K562 (cell line): ENCODE measurements around the gene KIF17. TPM values are rescaled to one million over a fixed set of nuclear protein-coding genes. Genes with fewer than 3 reads are reported as not detected.
A peak's percentile ranks its signal among the peaks of the same experiment; 100 is the strongest.

ENCODE experiments used
- ATAC-seq: fragments of 200-7000 bp; cut with Tn5 transposase; 3 replicates; pipeline ENCODE4 v1.9.1; 2020; ENCODE audit warnings: moderate library complexity
- BruUV-seq: library from RNA; stranded (reverse); fragments of 400-500 nt; replicated peaks from 2 replicates; lab custom pipeline; 2021; lab: Mats Ljungman, UMichigan
- CTCF ChIA-PET: fragments of 300-600 bp; formaldehyde crosslinking; extraction: SDS; loops from one replicate; lab custom pipeline; 2021; ENCODE audit warnings: low intra/inter-chr PET ratio; lab: Yijun Ruan, JAX
- POLR2A ChIA-PET: fragments of 300-600, 350-650 bp; sonication (Branson Sonifier 250); formaldehyde crosslinking; extraction: SDS; loops from one replicate; lab custom pipeline; 2021; ENCODE audit warnings: antibody characterized with exemption, inconsistent platforms; lab: Yijun Ruan, JAX
- DNase-seq, 4 experiments: peaks; one replicate each; pipeline versions ENCODE4 v3.0.0 to v3.0.0-alpha.2; 2011 to 2018; ENCODE audit warnings: low spot score in 3 of 4, mixed read lengths in 3 of 4; ENCODE audit errors: extremely low read depth in 1 of 4
- FAIRE-seq: peaks from 2 replicates; lab custom pipeline; 2011; peaks lifted over from hg19 to GRCh38; lab: Jason Lieb, UNC
- H2AFZ ChIP-seq: 2 replicates; pipeline ENCODE4 v1.6.0; 2011; ENCODE audit warnings: low read depth, low read length, control low read depth, inconsistent platforms
- H3K27ac ChIP-seq: fragments of 200-600 bp; 3 replicates; pipeline ENCODE4 v1.8.0; 2011; ENCODE audit warnings: low read depth, mild to moderate bottlenecking, control low read depth, inconsistent platforms, low read length, moderate library complexity, mixed read lengths; ENCODE audit errors: extremely low read depth
- H3K27me3 ChIP-seq, 2 experiments: fragments of 300-600 bp in 1 of 2; 2 replicates in 1 of 2; 3 replicates in 1 of 2; pipeline versions ENCODE4 v1.6.0 to v1.8.0; 2011; ENCODE audit warnings: inconsistent platforms in 2 of 2, low read length in 2 of 2, mild to moderate bottlenecking in 1 of 2, mixed read lengths in 1 of 2, moderate library complexity in 1 of 2; ENCODE audit not compliant: control insufficient read depth in 2 of 2, insufficient read depth in 2 of 2
- H3K36me3 ChIP-seq: fragments of 300-600 bp; 3 replicates; pipeline ENCODE4 v1.8.0; 2011; ENCODE audit warnings: mild to moderate bottlenecking, low read length, inconsistent platforms; ENCODE audit not compliant: control insufficient read depth, insufficient read depth
- H3K4me1 ChIP-seq, 2 experiments: fragments of 200-600 bp in 1 of 2; replicated peaks in 1 of 2; 2 replicates in 1 of 2; 3 replicates in 1 of 2; pipeline versions ENCODE4 v1.5.1 to v1.8.0; 2011; ENCODE audit warnings: inconsistent platforms in 2 of 2, low read length in 2 of 2, mild to moderate bottlenecking in 1 of 2, mixed read lengths in 1 of 2, moderate library complexity in 1 of 2; ENCODE audit not compliant: control insufficient read depth in 2 of 2, insufficient read depth in 2 of 2
- H3K4me2 ChIP-seq: 2 replicates; pipeline ENCODE4 v1.6.1; 2011; ENCODE audit warnings: low read length, control low read depth, inconsistent platforms, mixed read lengths; ENCODE audit not compliant: insufficient read depth
- H3K4me3 ChIP-seq: fragments of 200-600 bp; sonication (generic), shearing (Covaris generic); 2 replicates; pipeline ENCODE4 v1.5.1; 2016; ENCODE audit warnings: control low read depth, inconsistent platforms
- H3K79me2 ChIP-seq: fragments of 200-600 bp; 3 replicates; pipeline ENCODE4 v1.8.0; 2011; ENCODE audit warnings: low read length, inconsistent platforms; ENCODE audit not compliant: control insufficient read depth, insufficient read depth
- H3K9ac ChIP-seq, 2 experiments: 2 replicates each; pipeline versions ENCODE4 v1.6.0 to v1.6.1; 2011; ENCODE audit warnings: low read depth in 2 of 2, low read length in 2 of 2, control low read depth in 1 of 2, inconsistent platforms in 1 of 2, mild to moderate bottlenecking in 1 of 2, mixed read lengths in 1 of 2; ENCODE audit not compliant: insufficient read depth in 1 of 2
- H3K9me1 ChIP-seq: one replicate; pipeline ENCODE4 v1.6.0; 2011; ENCODE audit warnings: inconsistent platforms, mild to moderate bottlenecking, low read length, moderate library complexity; ENCODE audit not compliant: control insufficient read depth, insufficient read depth
- H3K9me3 ChIP-seq: replicated peaks from 2 replicates; pipeline ENCODE4 v1.5.1; 2011; ENCODE audit warnings: low read depth, low read length, inconsistent platforms; ENCODE audit not compliant: control insufficient read depth, insufficient read depth
- H4K20me1 ChIP-seq: replicated peaks from 2 replicates; pipeline ENCODE4 v1.6.1; 2011; ENCODE audit warnings: low read length, inconsistent platforms, mixed read lengths; ENCODE audit not compliant: control insufficient read depth, insufficient read depth
- CEBPG ChIP-seq, 3 experiments: fragments of 200-800 bp in 1 of 3; sonication (Bioruptor generic) in 1 of 3; sonication (generic) in 1 of 3; formaldehyde crosslinking in 1 of 3; IDR thresholded peaks in 2 of 3; conservative IDR thresholded peaks in 1 of 3; 2 replicates each; pipeline versions ENCODE4 v1.6.1 to v1.8.0; 2016 to 2022; ENCODE audit warnings: missing compliant biosample characterization in 2 of 3, missing genetic modification characterization in 2 of 3, mild to moderate bottlenecking in 1 of 3, missing genetic modification reagents in 1 of 3
- KHSRP ChIP-seq: fragments of 450-650 bp; IDR thresholded peaks from 2 replicates; pipeline ENCODE4 v1.6.1; 2017
- MYNN ChIP-seq, 2 experiments: sonication (generic); formaldehyde crosslinking in 1 of 2; IDR thresholded peaks; 2 replicates each; pipeline versions ENCODE4 v1.5.0 to v1.6.1; 2016 to 2020; ENCODE audit warnings: antibody characterized with exemption in 1 of 2, missing genetic modification reagents in 1 of 2
- NCOA1 ChIP-seq: fragments of 450-650 bp; IDR thresholded peaks from 2 replicates; pipeline ENCODE4 v1.6.1; 2016; ENCODE audit warnings: low read depth
- POLR2G ChIP-seq: fragments of 200-400 bp; formaldehyde crosslinking; IDR thresholded peaks from 2 replicates; pipeline ENCODE4 v1.6.1; 2017; ENCODE audit warnings: low read depth, mild to moderate bottlenecking, antibody characterized with exemption, low read length, moderate library complexity
- ZNF778 ChIP-seq: fragments of 450-650 bp; formaldehyde crosslinking; IDR thresholded peaks from 2 replicates; pipeline ENCODE4 v1.4.0; 2020; ENCODE audit warnings: mild to moderate bottlenecking, moderate library complexity
- WGBS: fragments of 100-300 bp; shearing (Covaris generic); methylation state at CpG from one replicate; pipeline ENCODE4 v1.1.6; 2016; ENCODE audit warnings: low coverage, mixed read lengths; ENCODE audit not compliant: insufficient coverage; ENCODE audit errors: missing lambda C conversion rate; 5-methylcytosine and 5-hydroxymethylcytosine counted together
- in situ Hi-C: fragments of 300-500 bp; cut with MboI; formaldehyde crosslinking; loops from 4 replicates; pipeline ENCODE4 v1.15.0; 2018; ENCODE audit warnings: inconsistent platforms, mixed read lengths
- intact Hi-C: fragments of 100-400 bp; cut with micrococcal nuclease; formaldehyde crosslinking; loops from 2 replicates; pipeline ENCODE4 v1.14.2; 2022
- polyA plus RNA-seq, 8 experiments: library from polyadenylated mRNA; depleted of rRNA in 4 of 8; stranded (reverse) in 5 of 8; unstranded in 3 of 8; fragments of >200 nt; fragmentation: Nextera tagmentation in 2 of 8; fragmentation: Illumina TruSeq in 1 of 8; extraction: Ambion mirVana in 2 of 8; extraction: Trizol in 1 of 8; gene quantifications; 2 replicates each; pipeline versions ENCODE4 v1.2.1 to v1.2.3, GENCODE V29; 2011 to 2014; ENCODE audit warnings: inconsistent platforms in 1 of 8, missing spikeins in 1 of 8
- total RNA-seq, 7 experiments: library from RNA; depleted of rRNA in 6 of 7; stranded (reverse); fragments of >200 nt in 6 of 7; fragmentation: Illumina TruSeq in 2 of 7; extraction: Trizol in 2 of 7; gene quantifications; 2 replicates each; pipeline versions ENCODE4 v1.2.1 to v1.2.3, GENCODE V29; 2011 to 2021; ENCODE audit warnings: low replicate concordance in 1 of 7

KIF17 gene
- total and polyA plus RNA-seq, 9 of the 15 experiments (the other 6 are each of a cell fraction or from before 2014, with no cell fraction given): 0.04 to 0.47 (median 0.18) TPM; not detected in 5

- no TSS peak for BruUV-seq
- no peaks in the 10 kb centered on the region for H3K27me3 ChIP-seq
- POLR2A ChIA-PET: interaction anchor here (1.0 to 4.6 kb wide), 3 partner anchors 10 to 15 kb away, joined by 4 to 29 read pairs (median 4); partner anchors contain the start of gene DDOST
- DNase-seq (no peak), ATAC-seq (no peak), FAIRE-seq (no peak)
- WGBS: 90% methylated on average over 15 of the region's 15 CpGs
- peaks cover 51% of the 10 kb centered on the region for H3K36me3 ChIP-seq
- no peak overlapping the region; a peak in 1 of 4 replicates for H3K9ac ChIP-seq
- H3K4me3 ChIP-seq: no peak overlapping the region
- H4K20me1 ChIP-seq: no peaks in the 10 kb centered on the region
- H3K4me1 ChIP-seq: no peaks in the 10 kb centered on the region
- CTCF ChIA-PET: no interaction called here
- no peak overlapping the region for H3K27ac ChIP-seq
- in situ Hi-C loops: no loop called here
- H3K79me2 ChIP-seq: no peaks in the 10 kb centered on the region
- intact Hi-C loops: no loop called here
- H3K4me2 ChIP-seq: no peak overlapping the region
- TF ChIP-seq MYNN (IDR thresholded peaks at IDR 0.05) (no peak), MYNN (CRISPR knock-in tag; IDR thresholded peaks at IDR 0.05) (no peak), CEBPG (CRISPR knock-in tag; IDR thresholded peaks at IDR 0.05) (no peak), CEBPG (tag; conservative IDR thresholded peaks at IDR 0.05 in 1 of 2, IDR thresholded peaks at IDR 0.05 in 1 of 2) (no peak), POLR2G (peak; percentile 62; the same call in 1 of the 2 replicates)
- H3K9me1 ChIP-seq: peaks cover 4% of the 10 kb centered on the region
- no peaks in the 10 kb centered on the region for H3K9me3 ChIP-seq
- no peak overlapping the region for H2AFZ ChIP-seq
These were observed 68.9 kb downstream of the KIF17 start for GRCh38 chr1:20648946-20649345.

- no peaks in the 10 kb centered on the region; a peak in 1 of 5 replicates for H3K4me1 ChIP-seq
- ATAC-seq: no peak
- no peaks in the 10 kb centered on the region for H3K9me3 ChIP-seq
- no TSS peak for BruUV-seq
- WGBS: 87% methylated on average over 13 of the region's 13 CpGs
- no peak overlapping the region for H3K4me2 ChIP-seq
- POLR2A ChIA-PET: interaction anchor here (1.0 to 4.6 kb wide), 4 partner anchors 10 to 14 kb away, joined by 3 to 29 read pairs (median 4); partner anchors contain the start of gene DDOST
- no peaks in the 10 kb centered on the region; the same call in 1 of the 2 replicates for H4K20me1 ChIP-seq
- TF ChIP-seq ZNF778 (CRISPR knock-in tag): no peak
- TF ChIP-seq NCOA1: no peak
- peak; percentile 53 for TF ChIP-seq POLR2G
- no peak for TF ChIP-seq KHSRP
- no peak for DNase-seq
- peaks cover 46% of the 10 kb centered on the region; the same call in 2 of the 3 replicates for H3K36me3 ChIP-seq
- no peaks in the 10 kb centered on the region for H3K79me2 ChIP-seq
- H3K9ac ChIP-seq: peak overlapping the region in 1 of 2 experiments; percentile 70; a peak in 1 of 4 replicates
- FAIRE-seq: no peak
- in situ Hi-C loops (no loop called here), intact Hi-C loops (no loop called here)
- peaks cover 4% of the 10 kb centered on the region for H3K9me1 ChIP-seq
- H3K4me3 ChIP-seq: no peak overlapping the region
- CTCF ChIA-PET: no interaction called here
- no peak overlapping the region for H2AFZ ChIP-seq
- H3K27me3 ChIP-seq: no peaks in the 10 kb centered on the region
- H3K27ac ChIP-seq: no peak overlapping the region
These were observed 69.4 kb downstream of the KIF17 start for GRCh38 chr1:20648438-20648837.
